ENCODE data around the gene SUGCT. TPM values are rescaled to one million over a fixed set of nuclear protein-coding genes. Genes with fewer than 3 reads are reported as not detected.

SUGCT gene
- total and polyA plus RNA-seq, 2 of the 13 experiments (the other 11 are each of a cell fraction or from before 2014, with no cell fraction given) = 10.1 to 22.2 TPM

DNA sequence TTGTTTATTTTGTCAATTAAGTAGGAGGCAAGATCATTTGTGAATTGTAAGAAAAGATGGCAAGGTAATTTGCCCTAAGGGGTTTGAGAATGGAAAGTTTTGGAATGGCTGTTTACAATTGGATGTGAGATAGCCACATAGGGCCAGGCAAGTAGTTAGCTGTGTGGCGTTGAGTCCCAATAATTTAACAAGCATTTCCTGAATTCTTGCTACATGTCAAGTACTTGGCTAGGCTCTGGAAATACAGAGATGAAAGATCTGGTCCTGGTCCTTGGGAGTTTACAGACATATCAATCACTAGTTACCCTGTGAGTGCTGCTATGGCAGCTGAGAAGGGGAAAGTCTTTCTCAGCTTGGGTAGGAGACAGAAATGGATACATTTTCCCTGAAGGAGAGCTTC is 401.6 kb downstream of the SUGCT start:
- POLR2A ChIA-PET = no interaction called here
- WGBS (ENCODE audit: low lambda C conversion rate) = 94% methylated on average over 1 of the region's 1 CpG
- no peaks in the 10 kb centered on the region for H3K36me3 ChIP-seq (replicated peaks in 1 of 2; ENCODE audit: control insufficient read depth in 1 of 2, insufficient read depth in 2 of 2, low read length in 2 of 2)
- H3K9me3 ChIP-seq (ENCODE audit: low read length) = no peaks in the 10 kb centered on the region
- H4K20me1 ChIP-seq (ENCODE audit: insufficient read depth, low read length) = no peaks in the 10 kb centered on the region
- in situ Hi-C loops (cut with HindIII; ENCODE audit: extremely low pct_ligation_motif_present, low pct_unique_long_range_greater_than_20kb) (no loop called here), intact Hi-C loops (cut with micrococcal nuclease; ENCODE audit: unreplicated experiment) (no loop called here)
- BruUV-seq (replicated peaks) = no TSS peak
- no peak overlapping the region for H2AFZ ChIP-seq (ENCODE audit: low read length)
- H3K27ac ChIP-seq (ENCODE audit: extremely low read length, insufficient read depth, low read length) = no peak overlapping the region
- no peaks in the 10 kb centered on the region for H3K27me3 ChIP-seq (ENCODE audit: control insufficient read depth in 1 of 2, insufficient read depth in 2 of 2, low read length in 2 of 2)
- H3K79me2 ChIP-seq (ENCODE audit: insufficient read depth, low read length) = no peaks in the 10 kb centered on the region
- TF ChIP-seq NR2C2 (CRISPR knock-in tag; IDR thresholded peaks at IDR 0.05; ENCODE audit: borderline replicate concordance) (no peak), ZNF292 (CRISPR knock-in tag; IDR thresholded peaks at IDR 0.05; ENCODE audit: borderline replicate concordance, low read depth) (no peak), CC2D1A (CRISPR knock-in tag; IDR thresholded peaks at IDR 0.05) (no peak), TMF1 (CRISPR knock-in tag; IDR thresholded peaks at IDR 0.05; ENCODE audit: low read depth) (no peak), SYNCRIP (IDR thresholded peaks at IDR 0.05; ENCODE audit: insufficient read depth, low read depth, low read length) (no peak), SIX4 (CRISPR knock-in tag; IDR thresholded peaks at IDR 0.05) (no peak), ZNF816 (CRISPR knock-in tag; IDR thresholded peaks at IDR 0.05; ENCODE audit: borderline replicate concordance) (no peak), HDAC6 (IDR thresholded peaks at IDR 0.05; ENCODE audit: low read depth, low read length) (no peak), ZMYM4 (CRISPR knock-in tag; IDR thresholded peaks at IDR 0.05) (no peak), ZNF326 (CRISPR knock-in tag; IDR thresholded peaks at IDR 0.05; ENCODE audit: borderline replicate concordance) (no peak), CREM (IDR thresholded peaks at IDR 0.05) (no peak), CREM (CRISPR knock-in tag; IDR thresholded peaks at IDR 0.05) (no peak), TP53 (CRISPR knock-in tag; conservative IDR thresholded peaks at IDR 0.05) (no peak), JUND (CRISPR knock-in tag; IDR thresholded peaks at IDR 0.05) (no peak)
- no peak overlapping the region for H3K4me3 ChIP-seq (replicated peaks in 1 of 3; ENCODE audit: insufficient read depth in 1 of 3, low read depth in 2 of 3, low read length in 3 of 3)
- H3K4me2 ChIP-seq (ENCODE audit: low read depth, low read length) = no peak overlapping the region
- no peak overlapping the region for H3K9ac ChIP-seq (ENCODE audit: insufficient read depth, low read depth, low read length)
- DNase-seq (ENCODE audit: low spot score) = no peak
- CTCF ChIA-PET (ENCODE audit: low intra/inter-chr PET ratio, low total read pairs) = no interaction called here
- no peak for FAIRE-seq
- ATAC-seq = no peak
- no peaks in the 10 kb centered on the region for H3K4me1 ChIP-seq (ENCODE audit: insufficient read depth, low read length)
